Prostate gland (tissue), 2 donors: Measurements from ENCODE around the gene GNG13.

Experiments
- CTCF ChIP-seq, 4 experiments: fragments of 200-600 bp in 2 of 4; fragments of 450-650 bp in 2 of 4; sonication (generic) in 2 of 4; IDR thresholded peaks; 1 replicate in 3 of 4; 2 replicates in 1 of 4; pipeline ENCODE4 v1.5.1; 2016 to 2019; ENCODE audit warnings: antibody characterized with exemption in 4 of 4, mild to moderate bottlenecking in 2 of 4, moderate library complexity in 2 of 4
- POLR2AphosphoS5 ChIP-seq: sonication (generic); formaldehyde crosslinking; IDR thresholded peaks from one replicate; pipeline ENCODE4 v1.6.1; 2017; ENCODE audit warnings: antibody characterized with exemption

- TF ChIP-seq CTCF (IDR thresholded peaks at IDR 0.05) (no peak), POLR2AphosphoS5 (no peak)
Measured at GRCh38 chr16:749010-749409, 51.5 kb downstream of the GNG13 start.
